ENCODE data around the gene INPP5D.

DNA sequence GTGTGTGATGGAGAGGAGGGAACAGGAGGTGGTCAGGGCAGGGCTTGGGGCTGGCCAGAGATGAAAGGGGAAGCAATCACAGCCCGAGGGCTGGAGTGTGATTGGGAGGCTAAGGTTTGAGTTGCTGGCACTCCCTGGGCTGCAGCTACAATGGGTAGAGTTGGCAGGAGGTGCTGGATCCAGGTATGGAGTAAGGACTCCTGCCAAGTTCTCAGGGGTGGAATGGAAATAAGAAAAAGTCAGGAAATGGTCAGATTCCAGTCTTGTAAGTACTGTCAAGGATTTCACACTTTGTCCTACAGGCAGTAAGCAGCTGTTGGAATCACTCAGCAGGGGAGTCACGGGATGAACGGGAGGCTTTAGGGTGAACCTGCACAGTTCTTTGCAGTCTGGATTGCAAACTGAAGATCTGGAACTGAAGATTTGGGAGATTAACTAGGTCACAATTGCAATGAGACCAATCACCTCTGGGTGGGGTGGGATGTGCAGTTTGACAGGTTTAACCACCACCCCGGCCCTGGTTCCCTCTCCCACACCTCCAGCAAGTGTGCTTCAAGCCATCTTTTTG, 10.9 kb upstream of the INPP5D start:
- TF ChIP-seq GATA3 (IDR thresholded peaks at IDR 0.05; ENCODE audit: low read depth, low read length) (no peak), GATA2 (IDR thresholded peaks at IDR 0.05; ENCODE audit: low read depth, low read length) (no peak)

Data from SH-SY5Y (cell line).